Measurements from ENCODE around the gene RNF114. TPM values are rescaled to one million over a fixed set of nuclear protein-coding genes. Genes with fewer than 3 reads are reported as not detected.

Gene RNF114
- 54.9 and 97.1 TPM in 2 replicates for total RNA-seq

GRCh38 chr20:49936153-49937026 lies at the start of gene RNF114:
TSS of gene RNF114 (plus strand) at chr20:49936397. CDS start at chr20:49936413, 16 bp downstream.

GRCh38 chr20:49915380-49916145 lies 20.6 kb upstream of the RNF114 start, which contains the start of gene SPATA2:
TSS of gene SPATA2 (minus strand) at chr20:49915529. CDS start at chr20:49908490, 7,039 bp downstream.

GRCh38 chr20:49982346-49983122 lies 46.3 kb downstream of the RNF114 start, which contains the start of gene SNAI1:
TSS of gene SNAI1 (plus strand) at chr20:49982980. CDS start at chr20:49983060, 80 bp downstream.

Other genes with a start within 250 kb of the RNF114 start
- gene B4GALT5, start 222.5 kb upstream of the RNF114 start, total RNA-seq: 17.1 and 32.4 TPM in 2 replicates
- gene SLC9A8, start 123.6 kb upstream of the RNF114 start, total RNA-seq: 4.3 and 5.0 TPM in 2 replicates
- 3.2 and 3.6 TPM in 2 replicates for gene SPATA2, start 20.9 kb upstream of the RNF114 start, total RNA-seq
- 19.3 and 19.7 TPM in 2 replicates for gene SNAI1, start 46.6 kb downstream of the RNF114 start, total RNA-seq
- gene UBE2V1, start 176.8 kb downstream of the RNF114 start, total RNA-seq: 56.7 and 59.3 TPM in 2 replicates
- gene PEDS1, start 217.3 kb downstream of the RNF114 start, total RNA-seq: 45.3 and 48.8 TPM in 2 replicates

Measured in cardiac atrium fibroblast (primary cell).